NCI-H1436 (cell line): ENCODE measurements around the gene LNPK.
A peak's percentile ranks its signal among the peaks of the same experiment; 100 is the strongest.
"Not testable (repeated sequence)": the region's sequence is repeated elsewhere in the genome, so short reads cannot be mapped to it uniquely, and the experiment has no call there.

Experiments
- DNase-seq: peaks from one replicate; lab custom pipeline; 2025; lab: John Stamatoyannopoulos, UW

LNPK gene

GRCh38 chr2:175903384-175903936 is 98.6 kb downstream of the LNPK start:
- DNase-seq: no peak

GRCh38 chr2:175895957-175896356 is 106.1 kb downstream of the LNPK start:
- not testable (repeated sequence) for DNase-seq

GRCh38 chr2:175892046-175892445 is 110.0 kb downstream of the LNPK start:
- DNase-seq: no peak

- no peak for DNase-seq
These were observed 111.3 kb downstream of the LNPK start for GRCh38 chr2:175890636-175891242.

GRCh38 chr2:175889701-175890302 is 112.3 kb downstream of the LNPK start:
- peak; percentile 82 for DNase-seq

- peak; percentile 68 for DNase-seq
These were observed 114.3 kb downstream of the LNPK start for GRCh38 chr2:175887776-175888175.

- DNase-seq: no peak
These were observed 117.2 kb downstream of the LNPK start for GRCh38 chr2:175884697-175885393.

- DNase-seq: no peak
These were observed 118.4 kb downstream of the LNPK start for GRCh38 chr2:175883586-175884194.

GRCh38 chr2:175879679-175880078 is 122.4 kb downstream of the LNPK start:
- no peak for DNase-seq

- DNase-seq: no peak
These were observed 124.1 kb downstream of the LNPK start for GRCh38 chr2:175877845-175878544.

GRCh38 chr2:175874291-175874690 is 127.8 kb downstream of the LNPK start:
- DNase-seq: no peak
